Breast epithelium (tissue), 3 donors: ENCODE results near the gene ASIC3.

Experiments
- POLR2AphosphoS5 ChIP-seq, 3 donors: sonication (generic); formaldehyde crosslinking; IDR thresholded peaks; one replicate each; pipeline ENCODE4 v1.6.1; 2017; ENCODE audit warnings: antibody characterized with exemption in 3 of 3
- TF ChIP-seq, protein P1 (sequence below), 3 donors: fragments of 450-650 bp; IDR thresholded peaks; one replicate each; pipeline ENCODE4 v1.5.1; 2016 to 2017; ENCODE audit warnings: antibody characterized with exemption in 3 of 3, mild to moderate bottlenecking in 3 of 3, moderate library complexity in 3 of 3

DNA sequence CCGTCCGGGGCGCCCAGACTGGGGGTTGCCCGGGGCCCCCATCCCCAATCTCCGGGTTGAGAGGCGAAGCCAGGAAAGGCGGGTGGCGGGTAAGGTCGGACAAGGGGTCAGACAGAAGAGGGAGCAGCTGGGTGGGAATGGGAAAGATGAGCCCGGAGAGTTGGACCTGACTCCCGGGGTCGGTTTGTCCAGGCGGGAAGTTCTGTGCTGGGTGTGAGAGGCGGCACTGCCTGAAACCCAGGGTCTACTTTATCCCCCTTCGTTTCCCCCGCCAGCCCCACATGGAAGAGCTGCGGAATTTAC, 11.7 kb downstream of the ASIC3 start:
- TF ChIP-seq, protein P1, sequence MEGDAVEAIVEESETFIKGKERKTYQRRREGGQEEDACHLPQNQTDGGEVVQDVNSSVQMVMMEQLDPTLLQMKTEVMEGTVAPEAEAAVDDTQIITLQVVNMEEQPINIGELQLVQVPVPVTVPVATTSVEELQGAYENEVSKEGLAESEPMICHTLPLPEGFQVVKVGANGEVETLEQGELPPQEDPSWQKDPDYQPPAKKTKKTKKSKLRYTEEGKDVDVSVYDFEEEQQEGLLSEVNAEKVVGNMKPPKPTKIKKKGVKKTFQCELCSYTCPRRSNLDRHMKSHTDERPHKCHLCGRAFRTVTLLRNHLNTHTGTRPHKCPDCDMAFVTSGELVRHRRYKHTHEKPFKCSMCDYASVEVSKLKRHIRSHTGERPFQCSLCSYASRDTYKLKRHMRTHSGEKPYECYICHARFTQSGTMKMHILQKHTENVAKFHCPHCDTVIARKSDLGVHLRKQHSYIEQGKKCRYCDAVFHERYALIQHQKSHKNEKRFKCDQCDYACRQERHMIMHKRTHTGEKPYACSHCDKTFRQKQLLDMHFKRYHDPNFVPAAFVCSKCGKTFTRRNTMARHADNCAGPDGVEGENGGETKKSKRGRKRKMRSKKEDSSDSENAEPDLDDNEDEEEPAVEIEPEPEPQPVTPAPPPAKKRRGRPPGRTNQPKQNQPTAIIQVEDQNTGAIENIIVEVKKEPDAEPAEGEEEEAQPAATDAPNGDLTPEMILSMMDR (IDR thresholded peaks at IDR 0.05): no peak
- peak in 1 of 3 donors; percentile 2 for TF ChIP-seq POLR2AphosphoS5 (IDR thresholded peaks at IDR 0.05)
